Stimulated activated effector memory CD8-positive, alpha-beta T cell treated with anti-CD3 and anti-CD28 coated beads, Interleukin-12 subunit alpha, Interleukin-12 subunit beta, amount 100 ng/mL, for 72 hours (primary cell): Measurements from ENCODE around the gene CHD3.

Experiments used
- ATAC-seq: fragments of 150-1000 bp; cut with Tn5 transposase; 2 replicates; pipeline ENCODE4 v1.10.0; 2021
- DNase-seq, 2 donors: peaks; one replicate each; pipeline ENCODE4 v3.0.0; 2021 to 2022; ENCODE audit warnings: low spot score in 2 of 2
- H3K27ac Mint-ChIP-seq: one replicate; pipeline ENCODE4 v1.8.0; 2022; ENCODE audit warnings: mild to moderate bottlenecking, mixed read lengths
- H3K36me3 Mint-ChIP-seq: one replicate; pipeline ENCODE4 v1.8.0; 2022; ENCODE audit warnings: mild to moderate bottlenecking, mixed read lengths
- H3K4me1 Mint-ChIP-seq: one replicate; pipeline ENCODE4 v1.8.0; 2022; ENCODE audit warnings: mixed read lengths
- H3K4me3 Mint-ChIP-seq: one replicate; pipeline ENCODE4 v1.8.0; 2022; ENCODE audit warnings: mild to moderate bottlenecking, mixed read lengths
- H3K9me3 Mint-ChIP-seq: one replicate; pipeline ENCODE4 v1.8.0; 2022; ENCODE audit warnings: mixed read lengths

Gene CHD3

GRCh38 chr17:7880076-7880868 is 8.3 kb upstream of the CHD3 start:
- H3K27ac Mint-ChIP-seq = no peak overlapping the region
- H3K36me3 Mint-ChIP-seq = peaks cover 27% of the 10 kb centered on the region
- H3K4me3 Mint-ChIP-seq = no peak overlapping the region
- no peak for DNase-seq
- H3K9me3 Mint-ChIP-seq = no peaks in the 10 kb centered on the region
- no peak for ATAC-seq
- H3K4me1 Mint-ChIP-seq = peaks cover 6% of the 10 kb centered on the region

- no peak overlapping the region for H3K27ac Mint-ChIP-seq
- no peaks in the 10 kb centered on the region for H3K9me3 Mint-ChIP-seq
- peaks cover 15% of the 10 kb centered on the region for H3K36me3 Mint-ChIP-seq
- ATAC-seq = no peak
- H3K4me1 Mint-ChIP-seq = peaks cover 1% of the 10 kb centered on the region
- no peak for DNase-seq
- no peak overlapping the region for H3K4me3 Mint-ChIP-seq
Observed at GRCh38 chr17:7881276-7882054, 7.1 kb upstream of the CHD3 start.

GRCh38 chr17:7882068-7882467 is 6.5 kb upstream of the CHD3 start:
- Mint-ChIP-seq H3K9me3 (no peaks in the 10 kb centered on the region), H3K4me1 (no peaks in the 10 kb centered on the region), H3K36me3 (peaks cover 12% of the 10 kb centered on the region), H3K27ac (no peak overlapping the region), H3K4me3 (no peak overlapping the region)
- ATAC-seq (no peak), DNase-seq (no peak)

- DNase-seq = no peak
- no peak for ATAC-seq
- H3K9me3 Mint-ChIP-seq = no peaks in the 10 kb centered on the region
- H3K4me3 Mint-ChIP-seq = no peak overlapping the region
- no peak overlapping the region for H3K27ac Mint-ChIP-seq
- H3K4me1 Mint-ChIP-seq = no peaks in the 10 kb centered on the region
- peaks cover 7% of the 10 kb centered on the region for H3K36me3 Mint-ChIP-seq
Observed at GRCh38 chr17:7882629-7883028, 6.0 kb upstream of the CHD3 start.

- no peak overlapping the region for H3K4me3 Mint-ChIP-seq
- DNase-seq = no peak
- H3K27ac Mint-ChIP-seq = peak overlapping the region; percentile 77
- H3K36me3 Mint-ChIP-seq = no peaks in the 10 kb centered on the region
- no peaks in the 10 kb centered on the region for H3K9me3 Mint-ChIP-seq
- ATAC-seq = no peak
- H3K4me1 Mint-ChIP-seq = no peaks in the 10 kb centered on the region
Observed at GRCh38 chr17:7883781-7884386, 4.7 kb upstream of the CHD3 start.

- no peaks in the 10 kb centered on the region for H3K9me3 Mint-ChIP-seq
- no peaks in the 10 kb centered on the region for H3K4me1 Mint-ChIP-seq
- ATAC-seq (peak; percentile 0), DNase-seq (peak; percentile 24 to 69)
- no peaks in the 10 kb centered on the region for H3K36me3 Mint-ChIP-seq
- H3K4me3 Mint-ChIP-seq = no peak overlapping the region
- peak overlapping the region; percentile 77 for H3K27ac Mint-ChIP-seq
Observed at GRCh38 chr17:7884581-7885366, 3.8 kb upstream of the CHD3 start.

GRCh38 chr17:7885367-7886226 is 3.0 kb upstream of the CHD3 start:
- no peak overlapping the region for H3K4me3 Mint-ChIP-seq
- H3K4me1 Mint-ChIP-seq = peaks cover 7% of the 10 kb centered on the region
- H3K9me3 Mint-ChIP-seq = no peaks in the 10 kb centered on the region
- DNase-seq (peak; percentile 44 to 85), ATAC-seq (peak; percentile 41)
- no peaks in the 10 kb centered on the region for H3K36me3 Mint-ChIP-seq
- no peak overlapping the region for H3K27ac Mint-ChIP-seq

- ATAC-seq (peak; percentile 11), DNase-seq (peak; percentile 29 to 81)
- peaks cover 8% of the 10 kb centered on the region for H3K4me1 Mint-ChIP-seq
- H3K27ac Mint-ChIP-seq = no peak overlapping the region
- no peaks in the 10 kb centered on the region for H3K9me3 Mint-ChIP-seq
- H3K36me3 Mint-ChIP-seq = no peaks in the 10 kb centered on the region
- H3K4me3 Mint-ChIP-seq = no peak overlapping the region
Observed at GRCh38 chr17:7886227-7887037, 2.2 kb upstream of the CHD3 start.

- peaks cover 8% of the 10 kb centered on the region for H3K4me1 Mint-ChIP-seq
- ATAC-seq = no peak
Observed at GRCh38 chr17:7887038-7887481, 1.5 kb upstream of the CHD3 start.

GRCh38 chr17:7887482-7888183 is 956 bp upstream of the CHD3 start:
- Mint-ChIP-seq H3K4me3 (no peak overlapping the region), H3K27ac (no peak overlapping the region), H3K9me3 (no peaks in the 10 kb centered on the region), H3K4me1 (peaks cover 8% of the 10 kb centered on the region), H3K36me3 (no peaks in the 10 kb centered on the region)
- ATAC-seq = peak; percentile 81
- peak; percentile 51 to 87 for DNase-seq

More at GRCh38 chr17:7887038-7887481, 1.5 kb upstream of the CHD3 start:
- H3K9me3 Mint-ChIP-seq = no peaks in the 10 kb centered on the region
- H3K36me3 Mint-ChIP-seq = no peaks in the 10 kb centered on the region
- H3K4me3 Mint-ChIP-seq = no peak overlapping the region
- no peak overlapping the region for H3K27ac Mint-ChIP-seq
- DNase-seq = no peak

- Mint-ChIP-seq H3K36me3 (no peaks in the 10 kb centered on the region), H3K4me3 (no peak overlapping the region), H3K4me1 (peaks cover 8% of the 10 kb centered on the region), H3K9me3 (no peaks in the 10 kb centered on the region), H3K27ac (no peak overlapping the region)
- ATAC-seq (no peak), DNase-seq (no peak)
Observed at GRCh38 chr17:7889166-7889955, 772 bp downstream of the CHD3 start.

- ATAC-seq (no peak), DNase-seq (no peak)
- Mint-ChIP-seq H3K9me3 (no peaks in the 10 kb centered on the region), H3K27ac (peak overlapping the region; percentile 58), H3K36me3 (no peaks in the 10 kb centered on the region), H3K4me1 (peaks cover 30% of the 10 kb centered on the region), H3K4me3 (no peak overlapping the region)
Observed at GRCh38 chr17:7893187-7893880, 4.7 kb downstream of the CHD3 start.
